ENCODE results near the gene DIDO1.

GRCh38 chr20:62910777-62911497 is 15.4 kb downstream of the DIDO1 start:
- no peak for TF ChIP-seq FOSL1 (CRISPR knock-in tag; IDR thresholded peaks at IDR 0.05; ENCODE audit: borderline replicate concordance)
- no peak for TF ChIP-seq CTCF (CRISPR knock-in tag; IDR thresholded peaks at IDR 0.05)
- no peak for TF ChIP-seq ATF3 (CRISPR knock-in tag; IDR thresholded peaks at IDR 0.05)
- TF ChIP-seq TCF7 (IDR thresholded peaks at IDR 0.05; ENCODE audit: low read depth), result no peak
- TF ChIP-seq ZFAT (CRISPR knock-in tag; conservative IDR thresholded peaks at IDR 0.05), result no peak
- no peak for TF ChIP-seq NRL (CRISPR knock-in tag; IDR thresholded peaks at IDR 0.05; ENCODE audit: borderline replicate concordance)
- no peak for TF ChIP-seq ELF3 (CRISPR knock-in tag; IDR thresholded peaks at IDR 0.05)
- no peak; the same call in 1 of the 2 replicates for TF ChIP-seq RXRA (CRISPR knock-in tag; IDR thresholded peaks at IDR 0.05)
- no peak for TF ChIP-seq PHB2 (IDR thresholded peaks at IDR 0.05; ENCODE audit: partially characterized antibody)
- no peak for TF ChIP-seq ZNF773 (CRISPR knock-in tag; IDR thresholded peaks at IDR 0.05; ENCODE audit: borderline replicate concordance)

Measured in HepG2 (cell line).